Right kidney (tissue), 1 donor: ENCODE data around the gene NPTN.
A peak's percentile ranks its signal among the peaks of the same experiment; 100 is the strongest.
"Not testable (repeated sequence)": the region's sequence is repeated elsewhere in the genome, so short reads cannot be mapped to it uniquely, and the experiment has no call there.

Source experiments
- DNase-seq: peaks from one replicate; pipeline ENCODE4 v3.0.0-alpha.2; 2016

NPTN gene

DNA sequence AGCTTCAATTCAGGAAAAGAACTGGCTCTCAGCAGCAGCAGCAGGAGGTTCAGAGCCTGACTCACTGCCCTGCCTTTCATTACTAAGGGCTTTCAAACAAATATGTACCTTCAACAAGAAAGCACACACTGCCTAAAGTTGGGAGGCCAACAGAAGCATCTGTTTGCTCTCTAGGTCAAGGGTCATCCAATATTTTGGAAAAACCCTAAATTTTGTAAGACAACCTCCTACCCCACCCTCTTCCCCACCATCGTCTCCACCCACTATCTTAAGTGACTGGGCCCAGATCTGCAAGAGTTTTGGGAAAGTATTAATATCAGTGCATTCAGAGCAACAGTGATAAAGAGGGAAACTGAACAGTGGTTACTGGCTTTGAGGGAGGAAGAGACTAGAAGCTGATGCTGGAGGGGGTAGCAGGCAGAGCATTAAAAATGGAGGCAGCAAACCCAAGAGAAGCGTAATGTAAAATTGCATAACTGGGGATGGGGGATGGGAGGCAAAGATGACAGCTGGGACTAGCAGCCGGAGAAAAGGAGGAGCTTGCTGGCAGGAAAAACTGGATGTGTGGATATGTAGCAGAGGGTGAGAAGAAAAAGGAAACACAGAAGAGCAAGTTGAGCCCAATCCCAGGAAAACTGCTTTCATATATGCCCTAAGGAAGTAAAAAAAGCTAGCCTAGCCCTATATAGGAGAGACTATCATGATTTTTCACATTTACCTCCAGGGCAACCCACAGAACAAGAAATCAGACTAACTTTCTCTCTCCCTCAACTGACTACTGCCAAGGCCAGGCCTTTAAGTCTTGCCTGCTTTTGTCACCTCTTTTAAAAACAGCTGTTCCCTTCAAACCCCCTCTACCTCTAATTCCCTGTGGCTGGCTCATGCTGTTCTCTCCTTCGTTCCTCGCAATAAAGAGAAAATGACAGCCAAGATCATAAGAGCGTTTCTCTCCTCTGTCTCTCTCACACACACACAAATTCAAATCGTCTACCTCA, 31.4 kb downstream of the NPTN start:
- peak; percentile 19 for DNase-seq

- no peak for DNase-seq
Measured at GRCh38 chr15:73600413-73601335, 32.5 kb downstream of the NPTN start.

GRCh38 chr15:73599934-73600333, 33.3 kb downstream of the NPTN start:
- DNase-seq: no peak

- no peak for DNase-seq
Measured at GRCh38 chr15:73598530-73599160, 34.5 kb downstream of the NPTN start.

DNA sequence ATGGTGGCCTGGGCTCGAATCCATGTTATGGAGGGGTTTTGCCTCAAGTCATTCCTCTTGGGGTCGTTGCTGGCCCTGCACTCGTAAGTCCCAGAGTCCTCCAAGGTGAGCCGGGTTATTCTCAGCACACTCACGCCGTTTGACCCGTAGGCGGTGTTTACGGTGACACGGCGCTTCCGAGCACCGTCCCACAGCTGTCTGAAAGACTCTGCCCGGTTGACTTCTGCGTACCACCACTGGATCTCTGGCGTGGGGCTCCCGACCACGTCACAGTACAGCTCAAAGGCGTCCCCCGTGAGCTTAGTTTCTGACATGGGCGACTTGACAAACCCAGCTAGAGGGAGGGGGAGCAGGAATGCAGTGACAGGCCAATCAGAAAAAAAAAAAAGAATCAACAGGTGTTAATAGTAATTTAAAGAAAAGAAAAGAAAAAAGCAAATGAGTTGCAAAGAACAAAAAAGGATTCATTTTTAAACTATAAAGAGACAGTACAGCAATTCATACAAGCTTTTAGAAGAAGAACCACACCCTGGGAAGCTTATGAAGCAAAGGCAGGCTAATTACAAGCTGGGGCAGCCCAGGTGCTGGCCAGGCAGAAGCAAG, 36.1 kb downstream of the NPTN start:
- DNase-seq: no peak

- DNase-seq: no peak
Measured at GRCh38 chr15:73596174-73596573, 37.0 kb downstream of the NPTN start.

GRCh38 chr15:73594109-73594508, 39.1 kb downstream of the NPTN start:
- DNase-seq: no peak

- DNase-seq: no peak
Measured at GRCh38 chr15:73593304-73594074, 39.7 kb downstream of the NPTN start.

GRCh38 chr15:73590263-73590662, 42.9 kb downstream of the NPTN start:
- DNase-seq: no peak

- no peak for DNase-seq
Measured at GRCh38 chr15:73589766-73590165, 43.4 kb downstream of the NPTN start.

DNA sequence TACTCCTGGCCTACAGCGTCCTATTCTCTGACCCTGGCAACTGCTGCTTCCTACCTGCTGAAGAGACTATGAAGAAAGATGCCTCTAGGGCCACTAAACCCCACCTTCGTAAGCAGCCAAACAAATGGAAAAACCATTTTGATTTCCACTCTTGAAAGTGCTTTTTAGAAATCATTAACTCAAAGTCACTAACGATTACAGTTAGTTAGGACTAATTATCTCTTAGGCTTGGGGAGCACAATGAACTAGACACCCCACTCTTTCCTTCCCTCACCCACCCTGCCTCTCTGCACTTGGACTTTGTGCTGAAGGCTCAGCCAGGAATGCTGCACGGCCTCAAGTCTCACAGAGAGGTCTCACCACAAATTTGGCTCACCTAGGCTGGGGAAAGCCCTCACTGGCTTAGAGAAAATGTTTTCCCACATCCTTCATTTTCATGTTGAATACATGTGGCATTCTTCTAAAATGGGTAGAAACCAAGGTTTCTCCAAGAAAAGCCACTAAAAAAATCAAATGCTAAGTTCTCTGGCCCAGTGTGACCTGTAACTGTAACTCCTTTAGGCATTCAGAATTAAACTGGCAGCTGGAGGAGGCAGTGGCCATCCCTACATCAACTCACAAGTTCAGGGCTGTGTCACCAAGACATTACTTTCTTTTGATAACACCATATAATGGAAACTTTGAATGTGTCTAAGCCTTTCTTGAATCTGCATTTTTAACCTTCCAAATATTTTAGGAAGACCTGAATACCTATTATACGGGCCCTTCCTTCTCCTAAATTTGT, 47.1 kb downstream of the NPTN start:
- DNase-seq: no peak

DNA sequence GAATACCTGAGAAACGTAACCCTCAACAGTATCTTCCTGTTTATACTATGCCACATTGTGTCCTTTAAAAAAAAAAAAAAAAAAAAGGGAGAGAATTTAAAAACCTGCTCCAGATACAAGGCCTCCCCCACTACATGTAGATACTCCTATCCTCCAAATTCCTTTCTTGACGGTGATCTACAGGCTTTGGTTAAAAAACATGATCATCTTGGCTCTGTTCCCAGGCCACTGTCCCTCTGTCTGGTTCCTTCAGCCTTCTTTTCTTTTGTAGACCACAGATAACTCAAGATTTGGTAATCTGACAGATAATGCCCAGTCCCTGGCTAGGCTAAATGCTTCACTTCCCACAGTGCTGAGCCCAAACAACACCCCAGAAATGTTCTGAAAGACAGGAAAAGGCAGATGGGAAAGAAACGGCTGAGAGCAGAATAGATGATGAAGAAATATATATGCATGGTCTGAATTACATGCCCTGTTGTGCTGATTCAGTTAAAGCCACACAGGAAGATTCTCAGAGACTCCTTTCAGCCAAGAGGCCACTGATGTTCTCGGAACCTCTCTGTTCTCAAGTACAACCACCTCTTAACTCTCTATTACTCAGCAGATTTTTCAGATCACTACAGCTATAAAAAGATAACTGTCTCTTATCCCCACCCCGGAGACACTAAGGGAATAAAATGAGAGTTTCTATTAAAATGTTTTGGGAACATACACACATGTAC, 48.3 kb downstream of the NPTN start:
- no peak for DNase-seq

GRCh38 chr15:73583544-73583943, 49.6 kb downstream of the NPTN start:
- no peak for DNase-seq

GRCh38 chr15:73582851-73583379, 50.3 kb downstream of the NPTN start:
- no peak for DNase-seq

- DNase-seq: no peak
Measured at GRCh38 chr15:73578026-73578425, 55.2 kb downstream of the NPTN start.

DNA sequence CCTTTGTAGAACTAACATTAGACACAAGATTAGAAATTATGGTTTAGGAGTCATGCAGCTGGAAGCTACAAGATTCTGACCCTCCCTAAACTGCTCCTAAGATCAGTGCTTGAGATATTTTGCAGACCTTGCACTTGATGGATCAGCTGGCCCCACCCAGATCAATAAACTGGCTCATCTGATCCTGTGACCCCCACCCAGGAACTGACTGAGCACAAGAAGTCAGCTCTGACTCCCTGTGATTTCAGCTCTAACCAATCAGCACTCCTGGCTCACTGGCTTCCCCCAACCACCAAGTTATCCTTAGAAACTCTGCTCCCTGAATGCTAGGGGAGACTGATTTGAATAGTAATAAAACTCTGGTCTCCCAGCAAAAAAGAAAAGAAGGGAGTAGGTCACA, 55.6 kb downstream of the NPTN start:
- DNase-seq: not testable (repeated sequence)

DNA sequence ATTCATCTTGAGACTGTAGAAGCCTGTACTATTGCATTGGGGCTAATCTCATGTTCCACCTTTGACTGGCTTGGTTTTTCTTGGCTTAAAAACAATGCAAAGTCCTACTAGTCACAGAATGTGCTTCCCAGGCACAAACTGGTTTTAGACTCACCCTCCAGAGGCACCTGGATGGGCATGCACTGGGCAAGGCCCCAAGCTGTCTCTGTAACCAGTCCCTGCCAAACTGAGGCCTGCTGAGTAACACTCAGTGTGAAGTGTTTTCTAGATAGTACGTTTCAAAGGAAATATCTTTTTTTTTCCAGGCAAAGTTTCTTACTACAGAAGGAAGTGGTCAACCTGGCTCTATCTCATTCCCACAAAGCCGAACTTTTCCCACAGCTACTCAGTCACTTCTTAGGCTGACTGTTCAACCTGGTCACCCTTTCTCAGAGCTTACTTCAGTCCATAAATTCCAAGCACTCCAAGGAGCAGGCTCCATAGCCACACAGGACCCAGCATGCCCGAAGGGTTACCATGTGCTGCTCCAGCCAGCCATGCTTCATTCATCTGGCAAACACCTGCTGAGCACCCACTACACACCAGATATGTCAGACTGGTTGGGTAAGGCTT, 57.4 kb downstream of the NPTN start:
- no peak for DNase-seq

GRCh38 chr15:73573572-73573971, 59.6 kb downstream of the NPTN start:
- no peak for DNase-seq

GRCh38 chr15:73573037-73573436, 60.2 kb downstream of the NPTN start:
- DNase-seq: no peak
